GM12878 (cell line): ENCODE measurements around the gene HTR4. TPM values are rescaled to one million over a fixed set of nuclear protein-coding genes. Genes with fewer than 3 reads are reported as not detected.

Source experiments
- ATAC-seq: fragments of 200-7000 bp; cut with Tn5 transposase; 3 replicates; pipeline ENCODE4 v1.9.1; 2020; ENCODE audit warnings: mild to moderate bottlenecking, moderate library complexity
- BruUV-seq: library from RNA; stranded (reverse); fragments of 400-500 nt; replicated peaks from 2 replicates; lab custom pipeline; 2021; lab: Mats Ljungman, UMichigan
- CTCF ChIA-PET: fragments of 300-600 bp; sonication (Branson Sonifier 250); formaldehyde crosslinking; extraction: SDS; loops from one replicate; lab custom pipeline; 2021; ENCODE audit warnings: inconsistent platforms; lab: Yijun Ruan, JAX
- POLR2A ChIA-PET: fragments of 350-600 bp; formaldehyde crosslinking; extraction: SDS; loops from one replicate; lab custom pipeline; 2021; ENCODE audit warnings: inconsistent platforms; lab: Charles Lee
- RAD21 ChIA-PET: fragments of 300-600 bp; sonication (Branson Sonifier 250); formaldehyde crosslinking; loops from one replicate; lab custom pipeline; 2023; ENCODE audit warnings: antibody characterized with exemption; ENCODE audit not compliant: unreplicated experiment; lab: Charles Lee
- SMC1A ChIA-PET: fragments of 300-600 bp; sonication (Branson Sonifier 250); formaldehyde crosslinking; loops from one replicate; lab custom pipeline; 2023; ENCODE audit not compliant: unreplicated experiment, uncharacterized antibody; lab: Charles Lee
- DNase-seq: peaks from one replicate; pipeline ENCODE4 v3.0.0-alpha.2; 2011; ENCODE audit warnings: low read depth, low spot score
- FAIRE-seq: peaks from 3 replicates; lab custom pipeline; 2011; peaks lifted over from hg19 to GRCh38; lab: Jason Lieb, UNC
- H2AFZ ChIP-seq: 2 replicates; pipeline ENCODE4 v1.6.0; 2011; ENCODE audit warnings: low read depth, low read length, control low read depth; ENCODE audit not compliant: control insufficient read depth
- H3K27ac ChIP-seq: 2 replicates; pipeline ENCODE4 v1.5.1; 2011; ENCODE audit warnings: control low read depth; ENCODE audit not compliant: control insufficient read depth, insufficient read depth
- H3K27me3 ChIP-seq, 2 experiments: replicated peaks in 1 of 2; 2 replicates each; pipeline versions ENCODE4 v1.6.0 to v1.6.1; 2011; ENCODE audit warnings: low read length in 1 of 2; ENCODE audit not compliant: control insufficient read depth in 2 of 2, insufficient read depth in 2 of 2
- H3K36me3 ChIP-seq, 2 experiments: 2 replicates each; pipeline ENCODE4 v1.5.1; 2011; ENCODE audit warnings: low read length in 1 of 2; ENCODE audit not compliant: control insufficient read depth in 2 of 2, insufficient read depth in 2 of 2
- H3K4me1 ChIP-seq: 2 replicates; pipeline ENCODE4 v1.6.1; 2011; ENCODE audit warnings: mild to moderate bottlenecking, low read length, moderate library complexity, mixed read lengths; ENCODE audit not compliant: control insufficient read depth, insufficient read depth
- H3K4me2 ChIP-seq: 2 replicates; pipeline ENCODE4 v1.6.0; 2011; ENCODE audit warnings: control low read depth; ENCODE audit not compliant: control insufficient read depth, insufficient read depth
- H3K4me3 ChIP-seq: fragments of 200-600 bp; sonication (generic); 2 replicates; pipeline ENCODE4 v1.5.1; 2016
- H3K79me2 ChIP-seq: 2 replicates; pipeline ENCODE4 v1.6.0; 2011; ENCODE audit warnings: low read length; ENCODE audit not compliant: control insufficient read depth, insufficient read depth
- H3K9ac ChIP-seq: 2 replicates; pipeline ENCODE4 v1.8.0; 2011; ENCODE audit warnings: low read length, control low read depth, mixed read lengths; ENCODE audit not compliant: control insufficient read depth, insufficient read depth
- H3K9me3 ChIP-seq: replicated peaks from 3 replicates; pipeline ENCODE4 v1.5.1; 2011; ENCODE audit warnings: mild to moderate bottlenecking, low read length; ENCODE audit not compliant: control insufficient read depth, insufficient read depth
- H4K20me1 ChIP-seq: 2 replicates; pipeline ENCODE4 v1.6.0; 2011; ENCODE audit not compliant: control insufficient read depth, insufficient read depth
- ATF3 ChIP-seq: IDR thresholded peaks from 2 replicates; pipeline ENCODE4 v1.6.1; 2011; ENCODE audit warnings: low read depth, mild to moderate bottlenecking, low read length, moderate library complexity, borderline replicate concordance; ENCODE audit errors: extremely low read depth
- ATF7 ChIP-seq: fragments of 450-650 bp; IDR thresholded peaks from 2 replicates; pipeline ENCODE4 v1.6.1; 2016; ENCODE audit warnings: low read depth, mild to moderate bottlenecking
- CEBPZ ChIP-seq: fragments of 150-350 bp; IDR thresholded peaks from 2 replicates; pipeline ENCODE4 v1.6.1; 2016; ENCODE audit warnings: low read depth, low read length
- CHD4 ChIP-seq: fragments of 200-600 bp; sonication (generic); IDR thresholded peaks from 2 replicates; pipeline ENCODE4 v1.6.1; 2016; ENCODE audit warnings: mild to moderate bottlenecking
- E4F1 ChIP-seq: fragments of 450-650 bp; IDR thresholded peaks from 2 replicates; pipeline ENCODE4 v1.6.1; 2018; ENCODE audit warnings: borderline replicate concordance, mild to moderate bottlenecking; ENCODE audit not compliant: partially characterized antibody
- FOXK2 ChIP-seq: fragments of 450-650 bp; IDR thresholded peaks from 2 replicates; pipeline ENCODE4 v1.6.1; 2017; ENCODE audit warnings: mild to moderate bottlenecking, moderate library complexity
- HDAC6 ChIP-seq: fragments of 200-600 bp; sonication (generic); IDR thresholded peaks from one replicate; pipeline ENCODE4 v1.8.0; 2017; ENCODE audit warnings: antibody characterized with exemption; ENCODE audit not compliant: unreplicated experiment
- NBN ChIP-seq: fragments of 450-650 bp; IDR thresholded peaks from 2 replicates; pipeline ENCODE4 v1.6.1; 2016
- NRF1 ChIP-seq: conservative IDR thresholded peaks from 2 replicates; pipeline ENCODE4 v1.6.1; 2011; ENCODE audit warnings: mild to moderate bottlenecking, low read depth, low read length, improper control_type of control experiment
- PAX5 ChIP-seq: IDR thresholded peaks from 2 replicates; pipeline ENCODE4 v1.6.1; 2011; ENCODE audit warnings: low read depth, low read length, borderline replicate concordance
- RAD21 ChIP-seq: IDR thresholded peaks from 2 replicates; pipeline ENCODE4 v1.6.1; 2011; ENCODE audit warnings: mild to moderate bottlenecking, low read depth, low read length, moderate library complexity; ENCODE audit not compliant: insufficient read depth
- ZBTB40 ChIP-seq: fragments of 450-650 bp; IDR thresholded peaks from 2 replicates; pipeline ENCODE4 v1.6.1; 2016; ENCODE audit warnings: mild to moderate bottlenecking, moderate library complexity, borderline replicate concordance
- ZNF622 ChIP-seq: fragments of 450-650 bp; IDR thresholded peaks from 2 replicates; pipeline ENCODE4 v1.6.1; 2017; ENCODE audit warnings: mild to moderate bottlenecking, inconsistent platforms
- in situ Hi-C: fragments of 300-500 bp; cut with MboI; formaldehyde crosslinking; loops from 9 replicates; pipeline ENCODE4 v1.14.3; 2018; ENCODE audit warnings: mixed read lengths
- intact Hi-C: fragments of 100-400 bp; cut with micrococcal nuclease; formaldehyde crosslinking; loops from one replicate; pipeline ENCODE4 v1.14.2; 2022; ENCODE audit not compliant: unreplicated experiment
- polyA plus RNA-seq, 11 experiments: library from polyadenylated mRNA; depleted of rRNA in 4 of 11; unstranded in 6 of 11; stranded (reverse) in 5 of 11; fragments of >200 nt; fragmentation: Nextera tagmentation in 4 of 11; fragmentation: Illumina TruSeq in 1 of 11; extraction: Ambion mirVana in 4 of 11; extraction: Trizol in 1 of 11; gene quantifications; 1 replicate in 1 of 11; 2 replicates in 10 of 11; pipeline versions ENCODE4 v1.2.1 to v1.2.3, GENCODE V29; 2011 to 2016; ENCODE audit warnings: inconsistent platforms in 2 of 11, missing spikeins in 2 of 11, low read depth in 1 of 11
- total RNA-seq, 4 experiments: library from RNA; depleted of rRNA in 3 of 4; stranded (reverse); fragments of >200 nt in 3 of 4; fragmentation: Illumina TruSeq in 1 of 4; extraction: Trizol in 1 of 4; gene quantifications; 2 replicates each; pipeline versions ENCODE4 v1.2.1 to v1.2.3, GENCODE V29; 2013 to 2021

Gene HTR4
- total and polyA plus RNA-seq, 10 of the 15 experiments (the other 5 are each of a cell fraction or from before 2014, with no cell fraction given): not detected

GRCh38 chr5:148615644-148616275, 38.6 kb downstream of the HTR4 start (continued):
- no peak for TF ChIP-seq ZBTB40

- ChIA-PET CTCF (no interaction called here), SMC1A (interaction anchor here (0.6 kb wide), 1 partner anchor 41 kb away, joined by 3 read pairs; no protein-coding TSS in a partner anchor), POLR2A (no interaction called here), RAD21 (no interaction called here)
- intact Hi-C loops: no loop called here
- Histone ChIP-seq H3K4me1 (no peaks in the 10 kb centered on the region), H3K79me2 (no peaks in the 10 kb centered on the region), H3K27ac (no peak overlapping the region), H3K9ac (no peak overlapping the region), H3K4me2 (no peak overlapping the region), H2AFZ (no peak overlapping the region), H3K27me3 (no peaks in the 10 kb centered on the region), H4K20me1 (no peaks in the 10 kb centered on the region), H3K36me3 (no peaks in the 10 kb centered on the region), H3K9me3 (no peaks in the 10 kb centered on the region), H3K4me3 (no peak overlapping the region)
- no TSS peak for BruUV-seq
- DNase-seq (no peak), ATAC-seq (no peak), FAIRE-seq (no peak)
- TF ChIP-seq HDAC6 (no peak), CEBPZ (no peak), ATF3 (no peak), ZNF622 (no peak), CHD4 (no peak), RAD21 (no peak), PAX5 (no peak), E4F1 (no peak), ATF7 (no peak), NBN (no peak), FOXK2 (no peak), NRF1 (no peak)
- in situ Hi-C loops: no loop called here
Measured at GRCh38 chr5:148607406-148607805, 46.9 kb downstream of the HTR4 start.
